ENCODE measurements around the gene RNF187. TPM values are rescaled to one million over a fixed set of nuclear protein-coding genes. Genes with fewer than 3 reads are reported as not detected.

RNF187 gene
- total RNA-seq, 1 donor from 2014 or later: 193 TPM

DNA sequence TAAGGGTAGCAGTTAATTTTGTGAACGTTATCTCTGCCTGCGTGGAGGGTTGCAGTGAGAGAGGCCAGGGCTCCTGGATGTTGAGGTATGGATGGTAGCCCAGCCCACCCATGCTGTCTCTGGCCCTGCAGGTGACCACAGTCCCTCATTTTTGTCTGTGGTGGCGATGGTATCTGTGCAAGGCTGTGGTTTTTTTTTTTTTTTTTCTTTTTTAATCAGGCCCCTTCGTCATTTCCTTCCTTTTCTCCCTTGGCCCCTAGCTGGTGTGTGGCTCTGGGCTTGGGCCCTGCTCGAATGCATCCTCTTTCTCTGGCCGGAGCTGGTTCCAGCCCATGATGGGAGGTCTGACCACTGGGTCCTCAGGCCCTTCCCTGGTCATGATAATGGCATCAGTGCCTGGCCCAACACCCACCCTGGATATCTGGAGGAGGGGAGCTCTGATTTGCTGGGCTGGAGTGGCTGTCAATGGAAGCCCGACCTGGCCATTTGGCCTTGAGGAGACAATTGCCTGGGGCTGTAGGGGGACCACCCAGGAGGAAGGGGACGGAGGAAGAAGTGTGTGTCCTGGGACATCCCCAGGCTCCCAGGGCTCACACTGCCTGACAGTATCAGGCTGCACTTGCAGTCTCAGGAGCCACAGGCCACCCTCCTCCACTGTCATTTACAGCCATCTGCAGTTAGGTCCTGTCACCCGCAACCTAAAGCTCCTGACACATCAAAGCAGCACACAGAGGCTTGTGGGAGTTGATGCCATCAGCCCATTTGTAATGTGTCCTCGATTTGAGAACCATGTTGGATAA is 8.1 kb upstream of the RNF187 start:
- H3K27ac Mint-ChIP-seq (ENCODE audit: unreplicated experiment): no peak overlapping the region
- TF ChIP-seq, protein P1, sequence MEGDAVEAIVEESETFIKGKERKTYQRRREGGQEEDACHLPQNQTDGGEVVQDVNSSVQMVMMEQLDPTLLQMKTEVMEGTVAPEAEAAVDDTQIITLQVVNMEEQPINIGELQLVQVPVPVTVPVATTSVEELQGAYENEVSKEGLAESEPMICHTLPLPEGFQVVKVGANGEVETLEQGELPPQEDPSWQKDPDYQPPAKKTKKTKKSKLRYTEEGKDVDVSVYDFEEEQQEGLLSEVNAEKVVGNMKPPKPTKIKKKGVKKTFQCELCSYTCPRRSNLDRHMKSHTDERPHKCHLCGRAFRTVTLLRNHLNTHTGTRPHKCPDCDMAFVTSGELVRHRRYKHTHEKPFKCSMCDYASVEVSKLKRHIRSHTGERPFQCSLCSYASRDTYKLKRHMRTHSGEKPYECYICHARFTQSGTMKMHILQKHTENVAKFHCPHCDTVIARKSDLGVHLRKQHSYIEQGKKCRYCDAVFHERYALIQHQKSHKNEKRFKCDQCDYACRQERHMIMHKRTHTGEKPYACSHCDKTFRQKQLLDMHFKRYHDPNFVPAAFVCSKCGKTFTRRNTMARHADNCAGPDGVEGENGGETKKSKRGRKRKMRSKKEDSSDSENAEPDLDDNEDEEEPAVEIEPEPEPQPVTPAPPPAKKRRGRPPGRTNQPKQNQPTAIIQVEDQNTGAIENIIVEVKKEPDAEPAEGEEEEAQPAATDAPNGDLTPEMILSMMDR (IDR thresholded peaks at IDR 0.05): no peak
- no peak for DNase-seq (ENCODE audit: low spot score)
- peaks cover 6% of the 10 kb centered on the region for H3K27me3 Mint-ChIP-seq (ENCODE audit: low read depth)
- H3K9me3 Mint-ChIP-seq (ENCODE audit: low read depth): no peaks in the 10 kb centered on the region
- H3K4me1 Mint-ChIP-seq (ENCODE audit: low read depth): no peaks in the 10 kb centered on the region
- H3K4me3 Mint-ChIP-seq (ENCODE audit: unreplicated experiment): no peak overlapping the region
- no peaks in the 10 kb centered on the region for H3K36me3 Mint-ChIP-seq (ENCODE audit: low read depth)

DNA sequence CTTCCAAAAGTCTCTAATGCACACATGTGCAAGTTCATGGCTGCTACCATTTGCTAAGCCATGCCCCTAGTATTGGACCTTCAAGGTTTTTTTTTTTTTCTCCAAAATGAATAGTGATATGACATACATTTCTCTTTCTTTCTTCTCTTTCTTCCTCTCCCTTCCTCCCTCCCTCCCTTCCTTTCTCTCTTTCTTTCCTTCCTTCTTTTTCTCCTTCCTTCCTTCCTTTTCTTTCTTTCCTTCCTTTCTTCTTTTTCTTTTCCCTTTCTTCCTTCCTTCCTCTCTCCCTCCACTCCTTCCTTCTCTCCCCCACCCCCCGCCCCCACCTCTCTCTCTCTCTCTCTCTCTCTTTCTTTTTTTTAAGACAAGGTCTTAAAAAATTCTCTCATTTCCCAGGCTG is 3.4 kb upstream of the RNF187 start:
- Mint-ChIP-seq H3K4me3 (ENCODE audit: unreplicated experiment) (no peak overlapping the region), H3K27me3 (ENCODE audit: low read depth) (peaks cover 2% of the 10 kb centered on the region), H3K36me3 (ENCODE audit: low read depth) (no peaks in the 10 kb centered on the region), H3K9me3 (ENCODE audit: low read depth) (no peaks in the 10 kb centered on the region), H3K4me1 (ENCODE audit: low read depth) (peaks cover 20% of the 10 kb centered on the region), H3K27ac (ENCODE audit: unreplicated experiment) (no peak overlapping the region)
- TF ChIP-seq, protein P1 (IDR thresholded peaks at IDR 0.05): no peak
- no peak for DNase-seq (ENCODE audit: low spot score)

DNA sequence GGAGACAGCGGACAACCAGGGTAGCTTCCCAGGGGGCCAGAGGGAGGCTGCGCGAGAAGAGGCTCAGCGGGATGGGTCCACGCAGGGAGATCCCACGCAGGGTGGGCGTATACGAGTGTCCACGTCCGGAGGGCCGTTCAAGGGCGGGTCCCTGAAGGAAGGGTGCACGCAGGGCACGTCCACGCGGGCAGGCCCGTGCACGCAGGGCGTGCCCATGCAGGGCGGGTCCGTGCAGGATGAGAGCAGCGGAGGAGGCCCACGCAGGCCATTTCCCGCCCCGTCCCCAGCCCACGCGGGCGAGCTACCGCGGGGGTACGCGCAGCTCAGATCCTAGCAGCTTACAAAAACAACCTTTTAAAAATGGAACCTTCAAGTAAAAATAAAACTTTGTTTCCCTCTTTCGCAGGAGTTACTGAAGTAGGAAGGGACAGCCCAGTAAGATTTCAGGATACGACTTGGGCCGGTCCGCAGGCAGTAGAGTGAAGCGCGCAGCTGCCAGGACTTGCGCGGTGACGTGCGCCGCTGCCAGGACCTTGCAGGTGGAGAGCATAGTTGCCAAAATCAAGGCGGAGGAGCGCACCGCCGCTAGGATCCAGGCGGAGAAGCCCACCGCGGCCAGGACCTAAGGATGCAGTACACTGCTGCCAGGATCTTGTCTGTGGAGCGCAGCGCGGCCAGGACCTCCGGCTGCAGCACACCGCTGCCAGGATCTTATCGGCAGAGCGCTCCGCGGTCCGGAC is 416 bp upstream of the RNF187 start:
- Mint-ChIP-seq H3K36me3 (ENCODE audit: low read depth) (peaks cover 12% of the 10 kb centered on the region), H3K27ac (ENCODE audit: unreplicated experiment) (peak overlapping the region; percentile 100), H3K9me3 (ENCODE audit: low read depth) (no peaks in the 10 kb centered on the region), H3K27me3 (ENCODE audit: low read depth) (no peaks in the 10 kb centered on the region), H3K4me1 (ENCODE audit: low read depth) (peaks cover 42% of the 10 kb centered on the region), H3K4me3 (ENCODE audit: unreplicated experiment) (peak overlapping the region; percentile 89)
- TF ChIP-seq, protein P1 (IDR thresholded peaks at IDR 0.05): no peak
- DNase-seq (ENCODE audit: low spot score): no peak

DNA sequence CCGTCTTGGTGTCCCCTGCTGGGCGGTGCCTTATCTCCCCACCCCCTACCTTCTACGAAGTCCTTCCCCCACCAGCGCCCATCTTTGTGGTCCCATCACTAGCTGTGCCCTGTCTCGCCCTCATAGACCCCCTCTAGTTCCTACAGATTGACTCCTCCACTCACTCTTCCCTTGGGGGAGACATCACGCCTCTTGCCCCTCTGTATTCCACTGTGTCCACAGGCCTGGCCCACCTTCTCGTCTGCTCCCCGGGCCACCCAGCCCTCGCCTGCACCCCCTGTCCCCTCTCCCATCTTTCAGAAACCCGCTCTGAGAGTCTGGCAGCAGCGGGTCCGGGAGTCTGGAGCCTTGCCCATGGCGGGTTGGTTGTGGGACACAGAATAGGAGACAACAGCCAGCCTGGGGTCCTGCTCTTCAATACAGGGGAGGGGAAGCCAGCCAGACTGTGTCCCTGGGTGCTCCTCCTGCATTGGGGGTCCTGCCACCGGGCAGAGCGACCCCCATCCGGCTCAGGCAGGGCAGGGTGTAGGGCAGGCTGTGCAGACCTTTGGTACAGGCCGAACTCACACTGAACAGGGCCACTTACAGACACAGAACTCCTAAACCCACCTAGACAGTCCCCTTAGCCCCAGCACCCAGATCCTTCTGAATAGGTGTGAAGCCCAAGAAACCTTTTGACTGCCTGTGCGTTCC is 1.1 kb downstream of the RNF187 start:
- Mint-ChIP-seq H3K4me1 (ENCODE audit: low read depth) (peaks cover 43% of the 10 kb centered on the region), H3K36me3 (ENCODE audit: low read depth) (peaks cover 17% of the 10 kb centered on the region), H3K4me3 (ENCODE audit: unreplicated experiment) (peak overlapping the region; percentile 85), H3K9me3 (ENCODE audit: low read depth) (no peaks in the 10 kb centered on the region), H3K27ac (ENCODE audit: unreplicated experiment) (peak overlapping the region; percentile 96), H3K27me3 (ENCODE audit: low read depth) (no peaks in the 10 kb centered on the region)
- DNase-seq (ENCODE audit: low spot score): no peak
- TF ChIP-seq, protein P1 (IDR thresholded peaks at IDR 0.05): no peak

All from chondrocyte (in vitro differentiated cells).